Activated naive CD8-positive, alpha-beta T cell (primary cell): ENCODE results near the gene LACTBL1.

Experiments
- H3K27ac Mint-ChIP-seq: one replicate; pipeline ENCODE4 v1.8.0; 2021; ENCODE audit warnings: mixed read lengths
- H3K27me3 Mint-ChIP-seq: one replicate; pipeline ENCODE4 v1.8.0; 2021; ENCODE audit warnings: mixed read lengths
- H3K36me3 Mint-ChIP-seq: one replicate; pipeline ENCODE4 v1.8.0; 2021; ENCODE audit warnings: mixed read lengths
- H3K4me1 Mint-ChIP-seq: one replicate; pipeline ENCODE4 v1.8.0; 2021; ENCODE audit warnings: low read depth, mixed read lengths
- H3K4me3 Mint-ChIP-seq: one replicate; pipeline ENCODE4 v1.8.0; 2021; ENCODE audit warnings: mild to moderate bottlenecking, mixed read lengths
- H3K9me3 Mint-ChIP-seq: one replicate; pipeline ENCODE4 v1.8.0; 2021; ENCODE audit warnings: low read depth, mixed read lengths

Gene LACTBL1

DNA sequence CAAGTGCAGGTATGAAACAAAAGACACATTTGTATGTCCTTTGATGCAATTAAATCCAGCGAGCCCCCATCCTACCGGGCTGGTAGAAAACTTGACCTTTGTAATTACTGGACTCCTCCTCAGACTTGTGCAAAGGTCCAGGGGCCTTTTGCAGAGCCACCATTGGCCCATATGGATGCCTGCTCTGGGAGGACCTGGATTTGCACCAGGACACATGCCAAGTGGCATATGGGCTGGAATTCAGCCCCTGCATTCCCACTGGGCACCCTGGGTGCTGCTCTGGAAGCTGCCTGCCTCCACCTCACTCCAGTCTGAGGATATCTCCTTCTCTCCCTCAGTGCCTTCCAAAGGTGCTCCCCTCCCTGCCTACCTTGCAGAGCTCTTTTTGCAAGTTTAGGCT lies 36.0 kb downstream of the LACTBL1 start:
- no peaks in the 10 kb centered on the region for H3K27me3 Mint-ChIP-seq
- no peak overlapping the region for H3K4me3 Mint-ChIP-seq
- H3K36me3 Mint-ChIP-seq = peaks cover 7% of the 10 kb centered on the region
- H3K9me3 Mint-ChIP-seq = peaks cover 13% of the 10 kb centered on the region
- no peaks in the 10 kb centered on the region for H3K4me1 Mint-ChIP-seq
- no peak overlapping the region for H3K27ac Mint-ChIP-seq

DNA sequence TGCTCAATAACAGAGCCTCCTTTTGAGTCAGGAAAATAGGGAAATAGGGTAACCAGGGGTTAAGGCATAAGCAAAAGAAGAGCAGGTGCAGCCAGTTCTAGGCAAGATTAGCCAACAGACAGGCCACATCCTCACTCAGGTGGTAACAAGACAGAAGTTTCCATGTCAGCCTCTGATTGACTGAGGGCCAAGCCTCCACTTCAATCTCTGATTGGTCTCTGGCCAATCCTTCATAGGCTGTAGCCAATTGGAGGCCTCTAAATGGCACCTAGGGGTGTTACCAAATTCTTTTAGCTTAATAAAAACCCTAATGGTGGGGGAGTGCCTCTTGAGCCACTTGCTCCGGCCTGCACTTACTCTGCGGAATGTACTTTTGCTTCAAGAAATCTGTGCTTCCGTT lies 37.2 kb downstream of the LACTBL1 start:
- H3K27me3 Mint-ChIP-seq = no peaks in the 10 kb centered on the region
- H3K27ac Mint-ChIP-seq = no peak overlapping the region
- H3K4me1 Mint-ChIP-seq = no peaks in the 10 kb centered on the region
- peaks cover 3% of the 10 kb centered on the region for H3K9me3 Mint-ChIP-seq
- peaks cover 6% of the 10 kb centered on the region for H3K36me3 Mint-ChIP-seq
- no peak overlapping the region for H3K4me3 Mint-ChIP-seq

DNA sequence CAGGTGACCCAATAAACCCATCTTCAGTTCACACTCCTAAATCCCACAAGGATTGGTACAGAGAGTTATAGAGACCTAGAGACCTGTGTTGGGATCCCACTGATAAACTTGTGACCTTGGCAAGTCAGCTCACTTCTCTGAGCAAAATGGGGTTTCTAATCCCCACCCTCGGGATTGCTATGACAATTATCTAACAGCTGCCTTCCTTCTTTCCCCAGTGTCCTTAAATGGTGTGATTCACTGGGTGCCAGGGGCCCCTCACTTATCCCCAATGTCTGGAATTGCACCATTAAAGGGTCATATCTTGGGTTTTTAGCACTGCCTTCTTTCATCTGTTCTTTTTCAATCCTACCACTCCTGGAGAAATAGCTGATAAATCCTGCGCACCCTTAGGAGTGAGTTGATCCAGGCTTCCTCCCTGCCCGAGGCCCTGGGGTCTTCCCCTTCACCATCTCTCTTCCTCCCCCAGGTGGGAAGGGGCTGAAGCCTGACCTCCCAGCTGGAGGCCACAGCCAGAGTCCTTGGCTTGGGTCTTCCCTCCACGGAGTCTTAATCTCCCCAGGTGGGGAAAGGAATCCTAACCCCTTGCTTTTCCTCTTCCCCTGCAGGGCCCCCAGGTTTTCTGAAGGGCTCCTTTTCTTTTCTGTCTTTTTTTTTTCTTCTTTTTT lies 39.7 kb downstream of the LACTBL1 start:
- Mint-ChIP-seq H3K4me3 (no peak overlapping the region), H3K27me3 (peaks cover 2% of the 10 kb centered on the region), H3K9me3 (no peaks in the 10 kb centered on the region), H3K27ac (no peak overlapping the region), H3K4me1 (no peaks in the 10 kb centered on the region), H3K36me3 (no peaks in the 10 kb centered on the region)

DNA sequence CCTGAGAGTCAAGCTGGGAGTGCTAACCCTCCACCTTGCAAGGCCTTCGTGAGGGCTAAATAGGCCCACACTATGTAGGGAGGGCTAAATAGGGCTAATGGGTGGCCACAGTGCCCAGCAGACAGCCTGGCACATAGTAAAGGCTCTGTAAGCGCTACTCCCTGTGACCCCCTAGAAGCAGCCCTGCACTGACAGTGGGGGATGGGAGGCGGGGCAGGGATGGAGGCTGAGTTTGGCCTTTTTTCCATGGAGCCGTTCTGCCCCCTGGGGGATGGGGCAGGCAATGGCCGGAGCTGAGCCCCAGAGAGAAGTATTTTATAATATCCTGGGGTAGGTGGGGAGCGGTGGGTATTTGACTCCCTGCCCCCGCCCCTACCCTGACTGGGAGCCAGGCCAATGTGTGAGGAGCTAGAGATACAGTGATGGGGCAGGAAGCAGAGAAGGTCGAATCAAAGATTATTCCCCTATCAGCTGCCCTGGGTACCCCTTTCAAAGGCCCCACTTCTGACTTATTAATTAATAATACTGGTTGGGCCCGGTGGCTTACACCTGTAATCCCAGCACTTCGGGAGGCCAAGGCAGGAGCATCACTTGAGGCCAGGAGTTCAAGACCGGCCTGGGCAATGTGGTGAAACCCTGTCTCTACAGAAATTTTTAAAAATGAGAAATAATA lies 42.3 kb downstream of the LACTBL1 start:
- H3K27ac Mint-ChIP-seq = no peak overlapping the region
- peaks cover 11% of the 10 kb centered on the region for H3K27me3 Mint-ChIP-seq
- H3K4me1 Mint-ChIP-seq = no peaks in the 10 kb centered on the region
- no peaks in the 10 kb centered on the region for H3K9me3 Mint-ChIP-seq
- H3K4me3 Mint-ChIP-seq = no peak overlapping the region
- no peaks in the 10 kb centered on the region for H3K36me3 Mint-ChIP-seq

DNA sequence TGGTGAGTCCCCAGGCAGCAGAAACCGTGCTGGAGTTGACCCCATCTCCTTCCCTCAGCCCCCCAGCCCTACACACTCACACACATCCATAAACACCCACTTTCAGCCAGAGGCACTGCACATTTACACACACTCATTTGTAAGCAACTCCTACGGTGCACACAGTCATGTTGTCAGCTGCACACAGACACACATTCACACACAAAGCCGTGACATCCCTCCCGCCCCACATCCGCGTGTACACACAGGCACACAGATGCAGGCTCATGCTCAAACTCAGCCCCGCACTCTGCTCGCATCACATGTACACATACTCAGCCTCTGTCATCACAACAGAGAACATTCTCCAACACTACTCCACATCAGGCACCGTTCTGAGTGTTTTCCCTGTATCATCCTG lies 47.6 kb downstream of the LACTBL1 start:
- no peak overlapping the region for H3K4me3 Mint-ChIP-seq
- H3K27ac Mint-ChIP-seq = no peak overlapping the region

DNA sequence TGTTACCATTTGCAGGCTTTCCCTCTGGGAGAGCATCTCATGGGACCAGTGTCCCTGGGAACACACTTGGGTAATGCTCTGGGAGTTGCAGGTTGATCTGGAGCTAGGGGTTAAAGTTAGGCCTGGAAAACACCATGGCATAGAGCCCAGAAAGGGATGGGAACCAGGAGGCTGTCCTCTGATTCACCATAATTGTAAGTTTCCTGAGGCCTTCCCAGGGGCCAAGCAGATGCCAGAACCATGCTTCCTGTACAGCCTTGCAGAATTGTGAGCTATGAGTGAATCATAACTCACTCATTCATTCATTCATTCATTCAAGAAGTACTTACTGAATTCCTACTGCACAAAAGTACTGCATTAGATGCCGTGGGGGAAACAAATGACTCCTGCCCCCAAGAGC lies 50.0 kb downstream of the LACTBL1 start:
- H3K36me3 Mint-ChIP-seq = no peaks in the 10 kb centered on the region
- H3K4me3 Mint-ChIP-seq = no peak overlapping the region
- no peaks in the 10 kb centered on the region for H3K4me1 Mint-ChIP-seq
- H3K9me3 Mint-ChIP-seq = no peaks in the 10 kb centered on the region
- no peak overlapping the region for H3K27ac Mint-ChIP-seq
- peaks cover 16% of the 10 kb centered on the region for H3K27me3 Mint-ChIP-seq

More for the DNA sequence above, 47.6 kb downstream of the LACTBL1 start:
- Mint-ChIP-seq H3K27me3 (peaks cover 18% of the 10 kb centered on the region), H3K4me1 (no peaks in the 10 kb centered on the region), H3K36me3 (no peaks in the 10 kb centered on the region), H3K9me3 (no peaks in the 10 kb centered on the region)

DNA sequence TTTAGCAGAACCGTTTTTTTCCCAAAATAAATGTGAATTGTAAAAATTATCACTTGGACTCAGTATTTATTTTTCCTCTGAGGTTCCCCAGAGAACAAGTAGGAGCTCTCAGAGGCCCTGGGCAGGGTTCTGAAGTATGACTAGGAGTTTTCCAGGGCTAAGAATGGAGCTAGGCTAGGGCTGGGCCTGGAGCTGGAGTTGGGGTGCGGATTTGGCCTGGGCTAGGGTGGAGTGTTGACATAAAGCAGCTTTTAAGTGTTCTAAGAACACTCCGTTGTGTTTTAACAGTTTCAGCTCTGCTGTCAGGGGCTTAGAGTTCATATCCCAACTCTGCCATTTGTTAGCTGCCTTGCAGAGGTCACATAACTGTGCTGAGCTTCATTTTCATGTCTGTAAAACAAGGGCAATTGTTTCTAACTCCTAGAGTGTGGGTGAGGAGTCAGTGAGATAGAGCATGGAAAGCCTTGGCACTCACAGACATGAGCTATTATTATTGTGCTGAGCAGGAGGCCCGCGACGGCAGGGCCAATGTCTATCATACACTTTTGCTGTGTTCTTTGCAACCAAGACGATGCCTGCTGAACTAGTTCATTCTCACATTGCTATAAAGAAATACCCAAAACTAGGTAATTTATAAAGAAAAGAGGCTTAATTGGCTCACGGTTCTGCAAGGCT lies 51.1 kb downstream of the LACTBL1 start:
- H3K27me3 Mint-ChIP-seq = peaks cover 11% of the 10 kb centered on the region
- no peaks in the 10 kb centered on the region for H3K4me1 Mint-ChIP-seq
- H3K27ac Mint-ChIP-seq = no peak overlapping the region
- no peak overlapping the region for H3K4me3 Mint-ChIP-seq
- no peaks in the 10 kb centered on the region for H3K36me3 Mint-ChIP-seq
- no peaks in the 10 kb centered on the region for H3K9me3 Mint-ChIP-seq

DNA sequence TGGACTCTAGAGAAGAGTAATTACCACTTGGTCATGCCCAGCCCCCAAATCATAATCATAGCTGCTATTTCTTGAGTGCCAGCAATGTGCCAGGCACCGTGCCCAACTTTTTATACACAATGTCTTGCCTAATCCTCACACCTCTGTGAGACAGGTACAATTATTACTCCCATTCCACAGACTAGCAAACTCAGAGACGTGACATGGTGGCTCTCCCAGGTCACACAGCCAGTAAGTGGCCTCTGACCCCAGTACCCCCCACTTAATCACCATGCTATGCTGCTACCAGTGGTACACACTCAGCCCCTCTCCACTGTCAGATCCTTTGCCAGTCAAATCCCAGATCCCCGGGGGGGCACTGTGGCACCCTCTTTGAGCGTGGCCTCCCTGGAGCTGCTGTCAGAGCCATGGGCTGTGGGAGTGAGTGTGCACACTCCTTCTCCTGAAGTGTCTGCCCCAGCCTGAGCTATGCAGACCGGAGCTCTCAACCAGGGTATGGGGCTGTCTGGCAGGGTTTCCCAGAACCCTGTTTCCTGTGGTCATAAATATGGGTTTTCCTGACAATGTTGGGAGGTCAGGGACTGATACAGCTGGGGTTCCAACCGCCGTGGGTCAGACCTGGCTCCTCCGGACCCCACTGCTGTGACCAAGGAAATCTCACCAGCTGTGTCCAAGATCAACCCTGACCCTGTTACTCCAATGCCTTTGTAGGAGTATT lies 51.8 kb downstream of the LACTBL1 start:
- no peaks in the 10 kb centered on the region for H3K9me3 Mint-ChIP-seq
- no peak overlapping the region for H3K27ac Mint-ChIP-seq
- H3K4me3 Mint-ChIP-seq = no peak overlapping the region
- H3K36me3 Mint-ChIP-seq = no peaks in the 10 kb centered on the region
- H3K27me3 Mint-ChIP-seq = peaks cover 7% of the 10 kb centered on the region
- H3K4me1 Mint-ChIP-seq = no peaks in the 10 kb centered on the region

DNA sequence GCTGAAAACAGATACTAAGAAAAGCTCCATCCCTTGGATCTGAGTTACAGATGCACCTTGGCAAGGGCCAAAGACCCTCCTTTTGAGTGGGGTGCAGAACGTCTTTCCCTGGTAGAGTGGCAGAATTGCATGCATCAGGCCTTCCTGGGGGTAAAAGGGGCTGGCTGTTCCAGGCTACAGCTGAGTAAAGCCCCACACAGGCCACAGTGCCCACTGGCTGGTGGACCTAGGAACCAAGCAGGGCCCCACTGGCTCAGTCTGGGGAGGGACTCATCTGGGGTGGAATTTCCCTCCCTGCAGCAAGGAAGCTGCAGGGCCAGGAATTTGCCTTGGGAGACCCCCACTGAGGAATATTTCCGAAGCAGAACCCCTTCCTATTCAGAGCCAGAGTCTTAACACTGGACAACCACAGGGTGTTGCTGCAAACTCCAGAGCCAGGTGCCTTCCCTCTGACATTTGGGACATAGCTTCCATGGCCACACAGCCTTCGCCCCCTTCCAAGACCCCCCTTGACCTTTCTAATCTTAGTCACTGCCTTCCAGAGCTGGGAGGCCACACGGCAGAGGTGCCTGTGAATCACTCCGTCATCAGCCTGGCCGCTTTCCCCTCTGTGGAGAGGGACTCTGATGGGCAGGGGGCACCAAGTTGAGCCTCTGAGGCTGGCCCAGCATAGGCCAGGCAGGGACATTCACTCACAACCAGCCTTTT lies 52.5 kb downstream of the LACTBL1 start:
- Mint-ChIP-seq H3K4me3 (no peak overlapping the region), H3K27me3 (peaks cover 5% of the 10 kb centered on the region), H3K36me3 (no peaks in the 10 kb centered on the region)

DNA sequence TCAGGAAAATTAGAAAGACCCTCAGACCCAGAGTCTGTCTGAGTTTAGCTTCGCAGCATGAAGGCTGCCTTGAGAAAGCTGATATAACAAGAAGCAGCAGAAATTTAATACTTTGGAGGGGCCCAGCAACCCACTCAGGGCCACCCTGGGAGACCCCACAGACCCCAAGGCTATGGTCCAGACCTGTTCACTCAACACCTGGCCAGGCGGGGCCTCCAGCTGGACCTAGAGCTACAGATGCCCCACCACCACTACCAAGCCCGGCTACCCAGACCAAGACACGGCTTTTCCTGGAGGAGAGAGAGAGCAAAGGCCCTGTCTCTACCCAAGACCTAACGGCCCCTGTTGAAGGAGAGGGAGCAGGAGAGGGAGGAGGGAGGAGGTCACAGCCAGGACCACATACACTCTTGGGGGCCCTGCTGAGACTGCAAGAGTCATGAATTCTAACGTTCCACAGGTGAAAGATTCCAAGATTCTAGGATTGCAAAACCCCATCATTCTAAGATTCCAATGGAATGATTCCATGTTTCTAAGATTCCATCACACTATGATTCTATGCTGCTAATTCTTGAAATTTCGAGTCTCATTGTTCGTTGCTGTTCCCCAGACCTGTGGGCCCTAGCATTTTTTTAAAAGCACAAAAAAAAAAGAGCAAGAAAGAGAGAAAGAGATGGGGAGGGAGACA lies 53.2 kb downstream of the LACTBL1 start:
- H3K4me1 Mint-ChIP-seq = no peaks in the 10 kb centered on the region
- no peak overlapping the region for H3K4me3 Mint-ChIP-seq
- H3K27me3 Mint-ChIP-seq = peaks cover 3% of the 10 kb centered on the region
- H3K27ac Mint-ChIP-seq = no peak overlapping the region
- H3K9me3 Mint-ChIP-seq = no peaks in the 10 kb centered on the region
- no peaks in the 10 kb centered on the region for H3K36me3 Mint-ChIP-seq

More for the DNA sequence above, 52.5 kb downstream of the LACTBL1 start:
- H3K27ac Mint-ChIP-seq = no peak overlapping the region
- no peaks in the 10 kb centered on the region for H3K4me1 Mint-ChIP-seq
- no peaks in the 10 kb centered on the region for H3K9me3 Mint-ChIP-seq

DNA sequence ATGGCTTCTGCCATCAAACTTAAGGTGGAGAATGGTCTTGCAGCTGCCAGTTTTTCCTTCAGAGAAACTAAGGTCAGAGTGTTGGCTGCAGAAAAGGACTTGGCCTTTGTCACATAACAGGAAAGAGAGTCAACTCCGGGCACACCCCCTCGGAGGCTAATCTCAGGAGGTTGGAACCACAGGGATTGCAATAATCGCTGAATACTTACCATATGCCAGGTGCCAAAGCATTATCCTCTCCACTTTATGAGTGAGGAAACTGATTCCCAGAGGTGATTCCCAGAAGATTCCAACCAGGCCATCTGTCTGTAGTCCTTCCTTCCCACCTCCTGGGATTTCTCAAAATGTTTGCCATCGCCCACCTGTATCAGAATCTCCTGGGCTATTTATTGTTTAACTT lies 54.0 kb downstream of the LACTBL1 start:
- Mint-ChIP-seq H3K4me1 (no peaks in the 10 kb centered on the region), H3K9me3 (no peaks in the 10 kb centered on the region), H3K27ac (no peak overlapping the region), H3K4me3 (no peak overlapping the region), H3K36me3 (no peaks in the 10 kb centered on the region), H3K27me3 (peaks cover 2% of the 10 kb centered on the region)

DNA sequence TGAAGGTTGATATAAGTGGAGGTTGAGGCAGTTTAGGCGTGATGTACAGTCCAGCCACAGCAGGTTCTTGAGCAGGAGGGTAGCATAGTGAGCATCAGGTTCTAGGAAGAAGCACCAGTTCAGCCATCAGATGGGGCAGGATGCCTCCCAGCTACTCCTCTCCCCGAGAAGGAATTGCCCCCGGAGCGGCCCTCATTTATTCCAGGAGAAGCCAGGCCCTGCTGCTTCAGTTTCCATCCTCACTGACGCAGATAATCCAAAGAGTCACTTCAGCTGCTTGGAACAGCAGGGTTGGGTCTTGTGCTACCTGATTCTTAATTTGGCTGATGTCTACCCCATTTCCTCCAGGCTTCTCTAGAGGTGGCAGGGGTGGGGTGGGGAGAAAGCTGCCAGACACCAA lies 54.7 kb downstream of the LACTBL1 start:
- H3K4me3 Mint-ChIP-seq = no peak overlapping the region
- no peaks in the 10 kb centered on the region for H3K27me3 Mint-ChIP-seq
- no peak overlapping the region for H3K27ac Mint-ChIP-seq
- H3K9me3 Mint-ChIP-seq = no peaks in the 10 kb centered on the region
- H3K36me3 Mint-ChIP-seq = no peaks in the 10 kb centered on the region
- no peaks in the 10 kb centered on the region for H3K4me1 Mint-ChIP-seq

DNA sequence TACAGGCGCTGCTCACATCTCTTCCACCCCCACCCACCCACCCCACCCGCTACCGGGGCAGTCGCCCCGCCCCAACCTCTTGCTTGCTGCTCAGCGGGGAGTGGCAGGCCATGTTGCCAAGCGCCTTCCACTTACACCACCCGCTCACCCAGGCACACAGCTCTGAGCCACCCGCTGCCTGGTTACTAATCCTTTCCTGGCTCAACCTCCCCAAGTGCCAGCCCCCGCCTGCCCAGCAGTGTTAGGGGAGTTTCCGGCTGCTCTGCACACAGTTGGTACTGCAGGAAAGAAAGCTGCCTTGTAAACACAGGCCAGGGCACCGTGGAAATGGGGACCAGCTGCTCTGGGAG lies 56.2 kb downstream of the LACTBL1 start:
- Mint-ChIP-seq H3K4me3 (no peak overlapping the region), H3K9me3 (no peaks in the 10 kb centered on the region), H3K27me3 (no peaks in the 10 kb centered on the region), H3K4me1 (no peaks in the 10 kb centered on the region), H3K36me3 (no peaks in the 10 kb centered on the region), H3K27ac (no peak overlapping the region)

DNA sequence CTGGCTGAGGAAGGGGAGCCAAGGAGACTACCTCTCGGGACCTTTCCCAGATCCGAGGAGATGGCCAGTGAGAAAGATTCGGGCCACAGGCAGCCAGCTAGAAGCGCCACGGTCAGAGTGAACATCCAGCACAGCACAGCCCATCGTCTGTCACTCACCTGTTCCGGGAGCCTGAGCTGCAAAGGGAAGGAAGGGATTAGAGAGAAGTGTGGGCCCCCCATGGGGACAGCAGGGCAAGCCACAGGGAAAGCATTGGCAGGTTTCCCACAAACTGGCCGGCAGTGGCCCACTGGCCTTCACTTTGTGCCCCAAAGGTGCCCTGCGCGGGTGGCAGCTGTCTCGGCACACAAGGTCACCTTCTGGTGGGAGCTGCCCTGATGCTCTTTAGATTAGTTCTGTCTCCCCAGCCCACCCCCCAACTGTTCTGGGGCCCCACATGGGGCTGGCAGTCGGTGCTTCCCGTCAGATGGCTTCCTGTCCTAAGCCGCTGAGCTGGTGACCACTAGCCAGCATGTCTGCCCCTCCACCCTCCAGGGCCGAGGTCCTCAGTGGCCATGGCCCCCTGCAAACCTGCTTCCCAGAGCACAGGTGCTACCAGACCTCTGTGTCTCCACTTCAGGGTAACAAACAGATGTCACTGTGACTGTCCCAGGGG lies 56.7 kb downstream of the LACTBL1 start:
- Mint-ChIP-seq H3K9me3 (no peaks in the 10 kb centered on the region), H3K27me3 (no peaks in the 10 kb centered on the region), H3K36me3 (no peaks in the 10 kb centered on the region), H3K4me1 (no peaks in the 10 kb centered on the region), H3K27ac (no peak overlapping the region), H3K4me3 (no peak overlapping the region)
